ENCODE data around the gene B4GALNT1.
"Not testable (repeated sequence)": the region's sequence is repeated elsewhere in the genome, so short reads cannot be mapped to it uniquely, and the experiment has no call there.

The B4GALNT1 gene

GRCh38 chr12:57618431-57618830 is 14.6 kb downstream of the B4GALNT1 start:
- Mint-ChIP-seq H3K4me1 (peaks cover 69% of the 10 kb centered on the region), H3K27me3 (peaks cover 79% of the 10 kb centered on the region)
- H3K4me3 Mint-ChIP-seq, ATAC-seq, H3K36me3 Mint-ChIP-seq, H3K9me3 Mint-ChIP-seq, H3K27ac Mint-ChIP-seq: not testable (repeated sequence)

DNA sequence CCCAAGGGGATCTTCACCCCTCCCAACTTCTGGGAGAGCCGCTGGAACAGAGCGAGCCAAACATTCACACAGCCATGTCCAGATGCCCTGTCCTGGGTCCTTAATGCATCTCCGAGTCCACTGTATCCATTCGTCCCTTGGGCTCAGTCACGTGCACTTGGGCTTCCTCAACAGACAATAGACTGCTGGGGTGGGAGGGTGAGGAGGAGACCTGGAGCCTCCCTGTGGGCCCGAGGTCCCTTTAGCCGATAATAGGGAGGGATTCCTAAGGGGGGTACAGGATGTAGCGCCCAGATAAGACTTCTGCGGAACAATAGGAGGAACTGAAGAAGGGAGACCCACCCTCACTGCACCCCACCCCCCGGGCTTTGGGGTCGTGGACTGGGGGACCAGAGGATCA is 15.1 kb downstream of the B4GALNT1 start:
- Mint-ChIP-seq H3K27ac (no peak overlapping the region), H3K27me3 (peaks cover 79% of the 10 kb centered on the region)

DNA sequence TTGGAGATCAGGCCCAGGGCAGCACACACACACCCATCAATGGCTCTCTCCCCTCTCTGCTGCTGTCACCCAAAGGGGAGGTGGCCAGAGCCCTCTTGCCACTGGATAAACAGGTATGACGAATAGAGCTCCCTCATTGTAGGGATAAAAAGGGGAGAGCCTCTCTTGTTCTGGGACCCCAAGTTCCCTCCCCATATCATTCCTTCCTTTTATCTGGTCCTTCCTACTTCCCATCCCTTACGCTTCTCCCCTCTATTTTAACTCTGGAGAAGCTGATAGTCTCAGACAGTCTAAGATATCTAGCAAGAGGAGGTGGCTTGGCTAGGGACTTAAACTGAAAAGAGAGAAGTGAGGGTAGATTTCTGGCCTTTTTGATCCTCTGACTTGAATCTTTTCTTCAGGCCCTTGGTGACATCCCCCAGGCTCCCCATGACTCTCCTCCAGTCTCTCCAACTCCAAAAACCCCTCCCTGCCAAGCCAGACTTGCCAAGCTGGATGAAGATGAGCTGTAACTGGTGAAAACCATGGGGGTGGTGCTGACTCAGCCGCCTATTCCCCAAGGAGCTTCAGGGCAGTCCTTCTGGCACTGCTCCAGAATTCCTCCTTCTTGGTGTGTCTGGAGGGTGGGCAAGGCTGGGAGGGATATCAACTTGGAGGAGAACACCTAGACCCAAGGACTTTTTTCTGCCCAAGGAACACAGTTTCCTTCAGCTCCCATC is 16.5 kb downstream of the B4GALNT1 start:
- H3K36me3 Mint-ChIP-seq: no peaks in the 10 kb centered on the region
- H3K9me3 Mint-ChIP-seq: no peaks in the 10 kb centered on the region
- no peak overlapping the region for H3K27ac Mint-ChIP-seq
- no peak overlapping the region for H3K4me3 Mint-ChIP-seq
- peaks cover 64% of the 10 kb centered on the region for H3K4me1 Mint-ChIP-seq
- ATAC-seq: no peak
- peaks cover 77% of the 10 kb centered on the region for H3K27me3 Mint-ChIP-seq

More for the DNA sequence above, 15.1 kb downstream of the B4GALNT1 start:
- Mint-ChIP-seq H3K4me3 (no peak overlapping the region), H3K4me1 (peaks cover 72% of the 10 kb centered on the region), H3K9me3 (no peaks in the 10 kb centered on the region), H3K36me3 (no peaks in the 10 kb centered on the region)
- ATAC-seq: no peak

- Mint-ChIP-seq H3K27ac (no peak overlapping the region), H3K27me3 (peaks cover 76% of the 10 kb centered on the region)
These were observed 17.4 kb downstream of the B4GALNT1 start for GRCh38 chr12:57615637-57616036.

DNA sequence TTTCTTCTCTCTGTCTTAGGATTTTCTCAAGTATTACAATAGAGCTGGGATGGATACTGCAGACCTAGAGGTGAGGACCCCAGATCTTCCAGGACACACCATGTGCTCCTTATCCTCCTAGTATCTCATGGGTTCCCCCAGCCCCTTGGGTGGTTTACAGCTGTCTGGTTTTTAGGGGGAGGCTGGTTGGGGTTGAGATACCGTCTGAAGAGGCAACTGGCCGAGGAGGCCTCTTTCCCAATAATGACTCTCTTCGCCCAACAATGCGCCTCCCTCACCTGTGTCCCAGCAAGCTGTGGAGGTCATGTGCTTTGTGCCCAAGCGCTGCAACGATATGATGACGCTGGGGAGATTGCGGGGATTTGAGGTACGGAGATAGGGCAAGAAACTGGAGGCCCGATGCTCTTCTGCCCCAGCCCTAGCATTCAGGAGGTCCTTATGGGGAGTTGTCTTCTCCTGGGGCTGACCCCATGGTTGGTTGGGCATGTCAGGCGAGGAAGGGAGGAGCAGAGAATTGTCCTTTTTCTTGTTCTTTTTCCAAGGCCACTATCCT is 18.0 kb downstream of the B4GALNT1 start:
- Mint-ChIP-seq H3K27me3 (peaks cover 76% of the 10 kb centered on the region), H3K9me3 (no peaks in the 10 kb centered on the region), H3K36me3 (no peaks in the 10 kb centered on the region), H3K4me1 (peaks cover 61% of the 10 kb centered on the region), H3K4me3 (no peak overlapping the region), H3K27ac (no peak overlapping the region)
- ATAC-seq: peak; percentile 2

More at GRCh38 chr12:57615637-57616036, 17.4 kb downstream of the B4GALNT1 start:
- H3K36me3 Mint-ChIP-seq: no peaks in the 10 kb centered on the region
- H3K4me3 Mint-ChIP-seq: no peak overlapping the region
- H3K4me1 Mint-ChIP-seq: peaks cover 61% of the 10 kb centered on the region
- no peaks in the 10 kb centered on the region for H3K9me3 Mint-ChIP-seq
- ATAC-seq: no peak

DNA sequence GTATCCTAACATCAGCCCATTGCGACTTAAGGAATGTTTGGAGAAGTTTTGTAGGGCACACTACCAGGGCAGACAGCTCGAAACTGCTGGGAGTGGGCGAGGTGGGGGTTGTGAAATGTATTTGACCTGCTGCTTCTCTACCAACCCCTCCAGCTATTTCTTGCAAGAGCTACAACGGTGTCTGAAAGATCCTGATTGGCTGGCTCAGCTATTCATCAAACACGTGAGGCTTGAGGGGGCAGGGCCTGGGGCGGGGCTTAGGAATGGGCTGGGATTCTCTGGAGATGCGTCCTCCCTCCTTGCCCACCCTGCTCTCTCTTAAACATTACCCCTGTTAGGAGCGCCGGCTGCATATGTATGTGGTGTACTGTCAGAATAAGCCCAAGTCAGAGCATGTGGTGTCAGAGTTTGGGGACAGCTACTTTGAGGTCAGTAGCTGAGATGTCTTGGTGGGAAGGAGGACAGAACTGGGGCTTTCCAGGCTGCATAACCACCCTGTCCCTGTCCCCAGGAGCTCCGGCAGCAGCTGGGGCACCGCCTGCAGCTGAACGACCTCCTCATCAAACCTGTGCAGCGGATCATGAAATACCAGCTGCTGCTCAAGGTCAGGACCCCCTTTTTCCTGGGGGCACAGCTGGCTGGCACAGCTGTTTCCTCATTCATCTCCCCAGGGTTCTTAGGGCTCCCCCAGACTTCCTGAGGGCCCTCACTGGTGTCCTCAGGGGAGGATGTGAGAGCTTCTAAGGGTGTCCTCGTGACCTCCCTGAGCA is 18.6 kb downstream of the B4GALNT1 start:
- H3K27ac Mint-ChIP-seq: no peak overlapping the region
- ATAC-seq: peak; percentile 88
- H3K4me1 Mint-ChIP-seq: peaks cover 56% of the 10 kb centered on the region
- peaks cover 78% of the 10 kb centered on the region for H3K27me3 Mint-ChIP-seq
- no peaks in the 10 kb centered on the region for H3K36me3 Mint-ChIP-seq
- H3K9me3 Mint-ChIP-seq: no peaks in the 10 kb centered on the region
- peak overlapping the region; percentile 29 for H3K4me3 Mint-ChIP-seq

DNA sequence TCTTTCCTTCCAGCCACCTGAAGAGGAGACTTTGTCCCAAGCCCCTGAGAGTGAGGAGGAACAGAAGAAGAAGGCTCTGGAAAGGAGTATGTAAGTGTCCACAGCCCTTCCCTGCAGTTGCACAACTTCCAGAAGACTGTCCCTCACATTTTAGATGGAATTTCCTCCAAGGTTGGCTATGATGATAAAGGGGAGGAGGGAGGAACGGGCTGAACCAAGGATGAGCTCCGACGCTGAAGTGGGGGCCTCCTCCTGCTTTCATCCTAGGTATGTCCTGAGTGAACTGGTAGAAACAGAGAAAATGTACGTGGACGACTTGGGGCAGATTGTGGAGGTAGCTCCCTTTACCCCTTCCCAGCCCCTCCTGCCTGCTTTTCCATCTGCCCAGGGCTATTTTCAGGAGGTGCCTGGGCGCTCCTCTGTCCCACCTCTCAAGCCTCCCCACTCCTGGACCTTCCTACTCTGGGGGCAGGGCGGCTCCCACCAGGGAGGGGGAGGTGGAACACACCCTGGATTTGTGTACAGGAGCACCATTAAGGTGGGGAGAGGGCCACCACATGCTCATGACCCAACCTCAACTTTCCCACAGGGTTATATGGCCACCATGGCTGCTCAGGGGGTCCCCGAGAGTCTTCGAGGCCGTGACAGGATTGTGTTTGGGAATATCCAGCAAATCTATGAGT is 19.4 kb downstream of the B4GALNT1 start:
- Mint-ChIP-seq H3K9me3 (no peaks in the 10 kb centered on the region), H3K27ac (no peak overlapping the region), H3K4me1 (peaks cover 49% of the 10 kb centered on the region), H3K27me3 (peaks cover 78% of the 10 kb centered on the region), H3K4me3 (no peak overlapping the region), H3K36me3 (no peaks in the 10 kb centered on the region)
- no peak for ATAC-seq

DNA sequence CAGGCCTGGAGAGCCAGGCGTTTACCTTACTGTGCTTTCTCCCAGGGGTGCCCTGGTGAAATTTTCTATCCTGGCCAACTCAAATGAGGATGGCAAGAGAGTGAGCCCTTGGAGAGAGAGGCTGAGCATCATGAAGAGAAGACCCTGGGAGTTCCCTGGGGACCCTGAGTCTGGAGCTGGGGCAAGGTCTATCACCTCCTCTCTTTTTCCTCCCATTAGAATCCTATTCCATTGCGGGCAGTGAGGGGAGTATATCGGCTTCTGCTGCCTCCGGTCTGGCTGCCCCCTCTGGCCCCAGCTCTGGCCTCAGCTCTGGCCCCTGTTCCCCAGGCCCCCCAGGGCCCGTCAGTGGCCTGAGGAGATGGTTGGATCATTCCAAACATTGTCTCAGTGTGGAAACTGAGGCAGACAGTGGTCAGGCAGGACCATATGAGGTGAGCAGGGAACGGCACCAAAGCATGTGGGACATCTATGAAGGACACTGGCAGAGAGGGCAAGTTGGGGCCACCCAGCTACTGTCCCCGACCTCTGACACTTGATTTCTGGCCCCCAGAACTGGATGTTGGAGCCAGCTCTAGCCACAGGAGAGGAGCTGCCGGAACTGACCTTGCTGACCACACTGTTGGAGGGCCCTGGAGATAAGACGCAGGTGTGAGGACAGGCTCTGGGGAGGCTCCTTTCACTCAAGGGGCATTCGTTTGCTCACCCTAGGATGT is 20.1 kb downstream of the B4GALNT1 start:
- Mint-ChIP-seq H3K36me3 (no peaks in the 10 kb centered on the region), H3K4me1 (peaks cover 49% of the 10 kb centered on the region), H3K4me3 (no peak overlapping the region), H3K27ac (no peak overlapping the region), H3K27me3 (peaks cover 75% of the 10 kb centered on the region), H3K9me3 (no peaks in the 10 kb centered on the region)
- no peak for ATAC-seq

GRCh38 chr12:57611827-57612710 is 20.9 kb downstream of the B4GALNT1 start:
- Mint-ChIP-seq H3K4me3 (no peak overlapping the region), H3K9me3 (no peaks in the 10 kb centered on the region), H3K36me3 (no peaks in the 10 kb centered on the region), H3K27ac (no peak overlapping the region), H3K27me3 (peaks cover 67% of the 10 kb centered on the region), H3K4me1 (peaks cover 49% of the 10 kb centered on the region)
- no peak for ATAC-seq

- Mint-ChIP-seq H3K27ac (no peak within 1 kb of the TSS), H3K27me3 (peaks cover 65% of the 10 kb centered on the region), H3K9me3 (no peaks in the 10 kb centered on the region), H3K36me3 (no peaks in the 10 kb centered on the region), H3K4me3 (peak within 1 kb of the TSS; percentile 65), H3K4me1 (peaks cover 44% of the 10 kb centered on the region)
- peak; percentile 22 for ATAC-seq
These were observed 21.7 kb downstream of the B4GALNT1 start, which contains the start of gene ARHGEF25 for GRCh38 chr12:57611108-57611826. TSS of gene ARHGEF25 (plus strand) at chr12:57611435. CDS start at chr12:57611895, 460 bp downstream.

DNA sequence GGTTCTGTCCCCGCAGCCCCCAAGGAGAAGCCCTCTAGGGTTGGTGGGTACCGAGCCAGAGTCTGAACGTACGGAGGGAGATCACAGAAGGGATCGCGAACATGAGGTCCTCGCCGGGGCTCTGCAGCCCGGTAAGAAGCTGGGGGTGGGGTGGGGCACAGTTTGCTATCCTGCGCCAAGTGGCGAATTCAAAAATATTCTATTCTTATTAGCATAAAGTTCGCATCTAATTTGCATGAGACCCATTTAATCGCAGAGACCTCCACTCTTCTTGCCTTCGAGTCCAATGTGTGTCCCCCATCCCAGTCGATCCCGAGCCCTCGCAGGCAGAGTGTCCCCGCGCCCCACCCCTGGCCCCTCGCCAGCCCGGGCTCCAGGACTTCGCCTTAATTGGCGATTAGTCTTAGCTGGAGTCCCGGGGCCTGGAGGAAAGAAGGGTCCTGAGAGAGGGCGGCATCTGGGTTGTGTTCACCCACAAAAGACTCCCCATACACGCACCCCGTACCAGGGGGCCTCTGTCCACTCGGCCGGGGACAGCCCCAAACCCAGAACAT is 22.4 kb downstream of the B4GALNT1 start:
- peaks cover 37% of the 10 kb centered on the region for H3K4me1 Mint-ChIP-seq
- H3K4me3 Mint-ChIP-seq: peak overlapping the region; percentile 65
- no peak for ATAC-seq
- no peaks in the 10 kb centered on the region for H3K36me3 Mint-ChIP-seq
- H3K9me3 Mint-ChIP-seq: no peaks in the 10 kb centered on the region
- no peak overlapping the region for H3K27ac Mint-ChIP-seq
- H3K27me3 Mint-ChIP-seq: peaks cover 65% of the 10 kb centered on the region

DNA sequence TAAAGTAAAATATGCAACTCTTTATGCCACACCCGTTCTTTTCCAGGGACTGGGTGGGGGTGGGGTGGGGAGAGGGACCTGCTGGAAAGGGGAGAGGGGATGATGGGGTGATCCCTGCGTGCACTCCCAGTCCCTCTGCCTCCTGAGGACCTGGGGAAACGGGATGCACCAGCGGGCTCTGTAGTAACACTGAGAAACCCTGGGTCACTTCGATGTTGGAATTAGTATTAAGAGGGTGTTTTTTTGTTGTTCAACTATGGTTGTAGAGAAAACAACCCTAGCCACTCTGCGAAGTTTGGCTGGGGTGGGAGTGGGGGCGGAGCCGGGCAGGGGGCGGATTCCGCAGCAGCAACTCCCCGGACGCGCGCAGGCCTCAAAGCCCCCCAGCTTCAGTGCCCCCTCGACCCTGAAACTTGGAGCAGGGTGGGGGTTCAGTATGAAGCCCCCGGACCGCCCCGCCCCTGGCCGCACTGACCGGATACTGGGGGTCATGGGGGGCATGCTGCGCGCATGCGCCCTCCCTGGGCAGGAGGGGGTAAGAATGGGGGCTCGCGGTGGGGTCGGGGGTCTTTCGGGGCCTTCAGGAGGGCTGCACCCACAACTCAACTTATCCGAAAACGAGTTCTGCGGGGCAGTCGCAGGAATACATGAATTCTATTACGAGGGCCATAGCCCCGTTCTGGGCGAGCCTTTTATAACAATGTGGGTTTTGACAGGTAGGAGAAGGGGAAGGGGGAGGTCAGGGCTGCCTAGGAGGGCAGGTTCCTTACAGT is 23.0 kb downstream of the B4GALNT1 start:
- no peak for ATAC-seq
- peaks cover 33% of the 10 kb centered on the region for H3K4me1 Mint-ChIP-seq
- no peaks in the 10 kb centered on the region for H3K36me3 Mint-ChIP-seq
- H3K4me3 Mint-ChIP-seq: peak overlapping the region; percentile 41
- peaks cover 68% of the 10 kb centered on the region for H3K27me3 Mint-ChIP-seq
- no peak overlapping the region for H3K27ac Mint-ChIP-seq
- H3K9me3 Mint-ChIP-seq: no peaks in the 10 kb centered on the region
